GM18508 (cell line): Measurements from ENCODE around the gene GSTO1.
A peak's percentile ranks its signal among the peaks of the same experiment; 100 is the strongest.

Experiments
- ATAC-seq: cut with Tn5 transposase; IDR thresholded peaks from one replicate; pipeline ENCODE4 v1.9.1; 2021; ENCODE audit warnings: moderate number of reproducible peaks; ENCODE audit not compliant: insufficient read depth, unreplicated experiment

The GSTO1 gene

GRCh38 chr10:104301907-104302690 is 47.4 kb downstream of the GSTO1 start:
- ATAC-seq, result no peak

GRCh38 chr10:104303594-104304355 is 49.1 kb downstream of the GSTO1 start:
- no peak for ATAC-seq

GRCh38 chr10:104304356-104304745 is 49.7 kb downstream of the GSTO1 start:
- ATAC-seq, result no peak

- ATAC-seq, result no peak
Measured at GRCh38 chr10:104304927-104305326, 50.2 kb downstream of the GSTO1 start.

GRCh38 chr10:104306897-104307296 is 52.2 kb downstream of the GSTO1 start:
- no peak for ATAC-seq

- ATAC-seq, result no peak
Measured at GRCh38 chr10:104307576-104308438, 53.1 kb downstream of the GSTO1 start.

- peak; percentile 75 for ATAC-seq
Measured at GRCh38 chr10:104308439-104308903, 53.8 kb downstream of the GSTO1 start.

GRCh38 chr10:104309980-104310978 is 55.6 kb downstream of the GSTO1 start:
- ATAC-seq, result no peak

- ATAC-seq, result no peak
Measured at GRCh38 chr10:104311184-104311720, 56.6 kb downstream of the GSTO1 start.

GRCh38 chr10:104314591-104315485 is 60.1 kb downstream of the GSTO1 start:
- no peak for ATAC-seq

GRCh38 chr10:104315486-104315921 is 60.8 kb downstream of the GSTO1 start:
- ATAC-seq, result no peak

GRCh38 chr10:104316321-104317099 is 61.8 kb downstream of the GSTO1 start:
- ATAC-seq, result no peak
